ENCODE results near the gene SP140.

DNA sequence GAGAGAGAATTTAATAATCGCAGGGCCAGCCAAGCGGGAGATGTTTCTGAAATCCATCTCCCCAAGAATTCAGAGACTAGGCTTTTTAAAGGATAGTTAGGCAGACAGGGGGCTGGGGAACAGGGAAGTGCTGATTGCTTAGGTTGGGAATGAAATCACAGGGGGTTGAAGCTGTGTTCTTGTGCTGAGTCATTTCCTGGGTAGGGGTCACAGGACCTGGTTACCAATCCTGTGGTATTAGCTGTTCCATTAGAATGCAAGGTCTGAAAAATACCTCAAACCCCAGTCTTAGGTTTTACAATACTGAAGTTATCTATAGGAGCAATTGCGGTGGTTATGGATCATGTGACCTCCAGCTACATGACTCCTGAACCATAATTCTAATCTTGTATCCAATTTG is 4.6 kb downstream of the SP140 start:
- TF ChIP-seq, protein P1, sequence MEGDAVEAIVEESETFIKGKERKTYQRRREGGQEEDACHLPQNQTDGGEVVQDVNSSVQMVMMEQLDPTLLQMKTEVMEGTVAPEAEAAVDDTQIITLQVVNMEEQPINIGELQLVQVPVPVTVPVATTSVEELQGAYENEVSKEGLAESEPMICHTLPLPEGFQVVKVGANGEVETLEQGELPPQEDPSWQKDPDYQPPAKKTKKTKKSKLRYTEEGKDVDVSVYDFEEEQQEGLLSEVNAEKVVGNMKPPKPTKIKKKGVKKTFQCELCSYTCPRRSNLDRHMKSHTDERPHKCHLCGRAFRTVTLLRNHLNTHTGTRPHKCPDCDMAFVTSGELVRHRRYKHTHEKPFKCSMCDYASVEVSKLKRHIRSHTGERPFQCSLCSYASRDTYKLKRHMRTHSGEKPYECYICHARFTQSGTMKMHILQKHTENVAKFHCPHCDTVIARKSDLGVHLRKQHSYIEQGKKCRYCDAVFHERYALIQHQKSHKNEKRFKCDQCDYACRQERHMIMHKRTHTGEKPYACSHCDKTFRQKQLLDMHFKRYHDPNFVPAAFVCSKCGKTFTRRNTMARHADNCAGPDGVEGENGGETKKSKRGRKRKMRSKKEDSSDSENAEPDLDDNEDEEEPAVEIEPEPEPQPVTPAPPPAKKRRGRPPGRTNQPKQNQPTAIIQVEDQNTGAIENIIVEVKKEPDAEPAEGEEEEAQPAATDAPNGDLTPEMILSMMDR (IDR thresholded peaks at IDR 0.05; ENCODE audit: poor library complexity), result no peak
- no peak for TF ChIP-seq EZH2 (IDR thresholded peaks at IDR 0.05; ENCODE audit: borderline replicate concordance)

Data from hepatocyte (in vitro differentiated cells).